K562 (cell line): ENCODE results near the gene AHSG. TPM values are rescaled to one million over a fixed set of nuclear protein-coding genes. Genes with fewer than 3 reads are reported as not detected.

ENCODE experiments used
- HINFP ChIP-seq: fragments of 450-650 bp; conservative IDR thresholded peaks from 2 replicates; pipeline ENCODE4 v1.6.1; 2016; ENCODE audit warnings: missing genetic modification characterization, low read depth, mild to moderate bottlenecking, control low read depth, missing compliant biosample characterization
- RNF219 ChIP-seq: fragments of 250-450 bp; sonication (Bioruptor Pico); IDR thresholded peaks from 2 replicates; pipeline ENCODE4 v1.5.0; 2022; ENCODE audit warnings: mild to moderate bottlenecking
- THRA ChIP-seq: fragments of 450-650 bp; IDR thresholded peaks from 2 replicates; pipeline ENCODE4 v1.6.1; 2017; ENCODE audit warnings: mild to moderate bottlenecking, moderate library complexity
- ZNF584 ChIP-seq: fragments of 200-800 bp; sonication (Bioruptor generic); IDR thresholded peaks from 2 replicates; pipeline ENCODE4 v1.6.1; 2016; ENCODE audit warnings: low read depth, mild to moderate bottlenecking, missing genetic modification characterization, missing compliant biosample characterization
- polyA plus RNA-seq, 8 experiments: library from polyadenylated mRNA; depleted of rRNA in 4 of 8; stranded (reverse) in 5 of 8; unstranded in 3 of 8; fragments of >200 nt; fragmentation: Nextera tagmentation in 2 of 8; fragmentation: Illumina TruSeq in 1 of 8; extraction: Ambion mirVana in 2 of 8; extraction: Trizol in 1 of 8; gene quantifications; 2 replicates each; pipeline versions ENCODE4 v1.2.1 to v1.2.3, GENCODE V29; 2011 to 2014; ENCODE audit warnings: inconsistent platforms in 1 of 8, missing spikeins in 1 of 8
- total RNA-seq, 7 experiments: library from RNA; depleted of rRNA in 6 of 7; stranded (reverse); fragments of >200 nt in 6 of 7; fragmentation: Illumina TruSeq in 2 of 7; extraction: Trizol in 2 of 7; gene quantifications; 2 replicates each; pipeline versions ENCODE4 v1.2.1 to v1.2.3, GENCODE V29; 2011 to 2021; ENCODE audit warnings: low replicate concordance in 1 of 7

Gene AHSG
- total and polyA plus RNA-seq, 9 of the 15 experiments (the other 6 are each of a cell fraction or from before 2014, with no cell fraction given) = 0.69 TPM; not detected in 8

GRCh38 chr3:186599142-186599784 is 13.6 kb upstream of the AHSG start (continued):
- TF ChIP-seq RNF219 (CRISPR knock-in tag) = no peak
- TF ChIP-seq HINFP (tag) = 0 out of 2 replicates have a peak, but pooled peaks have one; percentile 17
- no peak for TF ChIP-seq THRA
- TF ChIP-seq ZNF584 (CRISPR knock-in tag) = peak; percentile 62; the same call in 1 of the 2 replicates
